CD4-positive, alpha-beta T cell treated with Interleukin-21 for 1 hour (primary cell): ENCODE measurements around the gene CLIC4.
"Not testable (repeated sequence)": the region's sequence is repeated elsewhere in the genome, so short reads cannot be mapped to it uniquely, and the experiment has no call there.

ENCODE experiments used
- DNase-seq: peaks from one replicate; pipeline ENCODE4 v3.0.0-alpha.2; 2020

CLIC4 gene

DNA sequence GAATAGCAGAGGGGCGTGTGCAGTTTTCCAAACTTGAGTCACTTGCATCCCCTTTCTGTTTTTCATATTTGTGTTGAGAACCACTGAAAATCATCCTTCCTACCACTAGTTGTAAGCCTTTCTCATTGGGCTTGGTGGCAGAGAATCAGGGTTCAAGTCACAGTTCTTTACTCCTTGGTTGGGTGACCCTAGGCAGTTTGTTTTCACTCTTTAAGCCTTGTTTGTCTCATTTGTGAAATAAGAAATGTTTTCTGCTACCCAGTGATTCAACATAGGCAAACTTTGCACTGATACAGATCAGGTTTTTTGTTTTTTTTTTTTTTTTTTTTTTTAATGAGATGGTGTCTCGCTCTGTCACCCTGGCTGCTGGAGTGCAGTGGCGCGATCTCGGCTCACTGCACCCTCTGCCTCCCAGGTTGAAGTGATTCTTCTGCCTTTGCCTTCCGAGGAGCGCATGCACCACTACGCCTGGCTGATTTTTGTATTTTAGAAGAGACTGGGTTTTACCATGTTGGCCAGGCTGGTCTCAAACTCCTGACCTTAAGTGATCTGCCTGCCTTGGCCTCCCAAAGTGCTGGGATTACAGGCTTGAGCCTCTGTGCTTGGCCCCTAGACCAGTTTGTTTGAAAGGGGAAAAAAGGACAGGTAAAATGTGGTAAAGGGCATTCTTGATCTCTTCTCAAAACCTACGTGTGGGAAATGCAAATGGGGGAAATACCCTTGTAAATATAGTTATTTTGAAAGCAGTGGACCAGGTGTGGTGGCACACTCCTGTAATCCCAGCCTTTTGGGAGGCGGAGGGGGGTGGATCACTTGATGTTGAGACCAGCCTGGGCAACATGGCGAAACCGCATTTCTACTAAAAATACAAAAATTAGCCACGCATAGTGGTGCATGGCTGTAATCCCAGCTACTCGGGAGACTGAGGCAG, 3.2 kb downstream of the CLIC4 start:
- no peak for DNase-seq

DNA sequence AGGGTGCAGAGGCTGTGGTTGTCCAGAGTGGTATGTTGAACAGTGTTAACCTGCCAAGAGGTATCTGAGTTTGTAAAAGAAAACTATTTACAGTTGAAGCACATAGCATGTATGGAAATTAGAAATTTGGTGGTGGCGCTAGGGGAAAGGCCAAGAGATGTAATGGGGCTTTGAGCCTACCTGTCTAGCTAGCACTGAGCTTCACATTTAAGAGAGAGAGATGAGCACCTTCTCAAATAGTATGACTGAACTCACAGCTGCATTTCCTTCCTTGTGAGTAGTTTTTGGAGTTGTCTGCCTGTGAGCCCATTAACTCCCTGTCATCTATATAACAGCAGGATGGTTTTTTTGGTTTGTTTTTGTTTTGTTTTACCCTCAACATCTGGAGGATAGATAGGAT, 4.0 kb downstream of the CLIC4 start:
- no peak for DNase-seq

DNA sequence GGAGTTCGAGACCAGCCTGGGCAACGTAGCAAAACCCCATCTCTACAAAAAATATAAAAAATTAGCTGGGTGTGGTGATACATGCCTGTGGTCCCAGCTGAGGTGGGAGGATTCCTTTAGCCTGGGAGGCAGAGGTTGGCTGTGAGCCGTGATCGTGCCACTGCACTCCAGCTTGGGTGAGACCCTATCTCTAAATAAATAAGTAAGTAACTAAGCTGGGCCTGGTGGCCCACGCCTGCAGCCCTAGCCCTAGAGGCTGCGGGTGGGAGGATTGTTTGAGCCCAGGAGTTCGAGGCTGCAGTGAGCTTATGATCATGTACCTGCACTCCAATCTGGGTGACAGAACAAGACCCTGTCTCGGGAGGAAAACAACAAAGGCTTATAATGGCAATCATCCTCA, 4.6 kb downstream of the CLIC4 start:
- no peak for DNase-seq

DNA sequence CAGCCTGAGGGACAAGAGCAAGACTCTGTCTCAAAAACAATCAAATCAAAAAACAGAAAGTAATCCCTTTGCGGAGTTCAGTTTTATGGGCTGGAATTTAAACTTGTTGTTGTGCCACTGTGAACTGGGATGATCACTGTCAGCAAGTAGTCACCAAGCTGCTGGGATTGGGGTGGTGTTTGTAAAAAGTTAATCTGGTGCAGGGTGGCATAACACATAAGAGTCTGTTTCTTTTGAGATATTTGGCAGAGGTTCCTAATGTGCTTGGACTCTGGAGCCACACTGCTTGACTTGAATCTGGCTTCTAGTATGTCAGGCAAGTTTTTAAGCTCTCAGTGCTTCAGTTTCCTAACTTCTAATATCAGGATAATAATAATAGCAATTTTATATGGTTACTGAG, 6.6 kb downstream of the CLIC4 start:
- DNase-seq: no peak

DNA sequence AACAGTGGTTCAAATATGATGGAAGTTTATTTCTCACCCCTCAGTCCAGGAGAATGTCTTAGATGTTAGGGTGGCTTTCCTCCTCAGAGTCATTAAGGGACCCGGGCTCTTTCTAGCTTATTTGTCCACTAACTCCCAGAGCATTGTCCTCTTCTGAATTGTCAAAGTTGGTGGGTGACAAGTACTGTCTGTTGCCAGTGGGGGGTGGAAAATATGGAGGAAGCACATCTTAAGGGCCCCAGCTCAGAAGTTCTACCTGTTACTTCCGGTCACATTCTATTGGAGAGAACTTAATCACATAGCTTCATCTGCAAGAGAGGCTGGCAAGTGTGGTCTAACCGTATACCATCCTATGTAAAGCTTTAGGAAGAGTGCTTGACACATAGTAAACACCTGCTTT, 7.1 kb downstream of the CLIC4 start:
- no peak for DNase-seq

DNA sequence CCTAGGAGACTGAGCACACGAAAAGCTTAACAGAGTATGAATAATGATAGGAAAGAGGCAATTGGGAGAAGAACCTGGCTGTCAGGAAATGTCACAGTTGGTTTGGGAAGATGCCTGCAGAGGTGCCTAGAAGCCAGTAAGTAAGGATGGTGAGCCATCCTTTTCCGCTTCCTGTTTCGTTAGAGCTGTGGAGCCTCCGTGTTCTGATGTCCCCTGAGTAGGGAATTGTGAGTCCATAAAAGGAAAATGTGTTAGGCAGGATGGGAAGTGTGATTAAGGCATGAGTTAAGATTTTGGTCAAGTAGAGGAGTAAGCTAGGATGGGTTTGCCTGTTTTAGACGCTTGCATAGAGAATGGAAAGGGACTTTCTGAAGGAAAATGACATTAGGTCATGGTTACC, 9.0 kb downstream of the CLIC4 start:
- DNase-seq: no peak

DNA sequence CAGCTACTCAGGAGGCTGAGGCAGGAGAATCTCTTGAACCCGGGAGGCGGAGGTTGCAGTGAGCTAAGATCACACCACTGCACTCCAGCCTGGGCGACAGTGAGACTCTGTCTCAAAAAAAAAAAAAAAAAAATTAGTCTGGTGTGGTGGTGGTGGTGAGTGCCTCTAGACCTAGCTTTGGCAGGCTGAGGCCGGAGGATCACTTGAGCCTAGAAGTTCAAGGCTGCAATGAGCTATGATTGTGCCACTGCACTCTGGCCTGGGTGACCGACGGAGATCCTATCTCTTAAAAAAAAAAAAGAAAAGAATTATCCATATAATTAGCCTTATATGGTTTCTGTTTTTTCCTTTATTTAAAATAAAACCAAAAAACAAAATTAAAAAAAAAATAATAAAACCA, 10.1 kb downstream of the CLIC4 start:
- DNase-seq: not testable (repeated sequence)

DNA sequence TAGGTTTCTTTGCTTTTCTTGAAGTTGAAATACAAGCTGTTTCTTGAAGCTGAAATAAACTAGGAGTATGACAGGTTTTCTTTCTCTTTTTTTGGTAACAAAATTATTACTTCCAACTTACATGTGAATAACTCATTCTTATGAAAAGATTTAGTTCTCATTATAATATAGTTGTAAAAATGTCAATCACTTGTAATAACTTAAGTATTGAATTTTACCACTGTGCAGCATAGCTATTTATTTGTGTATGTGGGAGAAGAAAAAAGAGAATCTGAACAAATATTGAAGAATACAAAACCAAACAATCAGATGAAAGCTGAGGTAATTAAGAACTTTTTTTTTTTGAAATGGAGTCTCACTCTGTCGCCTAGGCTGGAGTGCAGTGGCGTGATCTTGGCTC, 11.1 kb downstream of the CLIC4 start:
- no peak for DNase-seq

DNA sequence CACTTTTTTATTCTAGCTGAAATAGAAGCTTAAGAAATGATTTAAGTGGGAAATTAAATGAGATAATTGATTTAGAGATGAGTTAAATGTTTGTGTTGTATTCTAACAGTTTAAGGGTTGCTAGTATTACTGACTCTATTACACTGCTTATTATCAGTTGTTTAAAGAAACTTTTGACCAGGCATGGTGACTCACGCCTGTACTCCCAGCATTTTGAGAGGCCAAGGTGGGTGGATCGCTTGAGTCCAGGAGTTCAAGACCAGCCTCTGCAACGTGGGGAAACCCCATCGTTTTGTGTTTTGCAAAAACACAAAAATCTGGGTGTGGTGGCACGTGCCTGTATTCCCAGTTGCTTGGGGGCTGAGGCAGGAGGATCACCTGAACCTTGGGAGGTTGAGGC, 14.2 kb downstream of the CLIC4 start:
- DNase-seq: no peak

DNA sequence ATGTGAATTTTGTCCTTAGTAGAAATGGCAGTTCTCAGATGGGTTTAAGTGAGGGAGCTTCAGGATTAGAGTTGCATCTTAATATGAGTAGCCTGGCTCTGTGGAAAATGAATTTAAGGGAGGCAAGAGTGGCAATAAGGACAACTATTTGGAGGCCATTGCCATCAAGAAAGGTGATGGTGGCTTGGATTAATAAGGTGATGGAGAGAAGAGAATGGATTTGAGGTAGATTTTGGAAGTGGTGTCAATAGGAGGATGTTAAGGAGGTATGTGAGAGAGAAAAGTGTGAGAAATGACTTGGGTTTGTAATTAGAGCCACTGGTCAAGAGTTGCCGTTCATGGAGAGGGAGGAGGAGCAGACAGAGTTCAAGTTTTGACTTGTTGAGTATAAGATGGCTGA, 16.3 kb downstream of the CLIC4 start:
- no peak for DNase-seq

DNA sequence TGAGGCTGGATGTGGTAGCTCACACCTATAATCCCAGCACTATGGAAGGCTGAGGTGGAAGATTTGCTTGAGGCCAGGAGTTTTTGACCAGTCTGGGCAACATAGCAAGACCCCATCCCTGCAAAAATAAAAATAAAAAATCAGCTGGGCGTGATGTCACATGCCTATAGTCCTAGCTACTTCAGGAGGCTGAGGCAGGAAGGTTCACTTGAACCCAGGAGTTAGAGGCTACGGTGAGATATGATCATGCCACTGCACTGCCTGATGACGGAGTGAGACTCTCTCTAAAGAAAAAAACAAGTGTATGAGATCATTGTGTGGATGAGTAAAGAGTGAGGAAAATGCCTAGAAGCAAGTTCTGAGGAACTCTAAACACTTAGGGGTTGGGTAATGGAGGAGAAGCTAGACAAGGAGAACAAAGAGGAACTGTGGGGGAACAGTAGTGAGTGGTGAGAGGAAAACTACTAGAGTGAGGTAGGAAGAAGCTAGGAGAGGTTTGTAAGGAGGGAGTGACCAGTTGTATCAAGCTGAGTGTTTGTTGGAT, 17.0 kb downstream of the CLIC4 start:
- DNase-seq: no peak

DNA sequence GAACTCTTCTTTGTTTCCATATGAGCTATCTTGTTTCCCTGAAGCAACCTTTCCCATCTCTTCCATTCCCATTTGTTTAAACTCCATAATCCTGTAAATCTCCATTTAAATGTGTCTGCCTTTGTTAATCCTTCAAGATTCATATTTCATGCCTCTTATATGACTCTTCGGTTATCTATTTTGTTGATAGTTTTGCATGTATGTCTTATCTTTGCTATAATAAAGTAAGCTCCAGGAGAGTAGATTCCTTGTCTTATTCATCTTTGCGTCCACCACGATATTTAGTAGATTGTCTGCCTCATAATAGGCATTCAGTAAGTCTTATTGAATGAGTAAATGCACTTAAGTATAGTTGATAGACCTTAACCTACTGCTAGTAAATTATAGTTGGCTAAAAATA, 18.4 kb downstream of the CLIC4 start:
- DNase-seq: no peak

DNA sequence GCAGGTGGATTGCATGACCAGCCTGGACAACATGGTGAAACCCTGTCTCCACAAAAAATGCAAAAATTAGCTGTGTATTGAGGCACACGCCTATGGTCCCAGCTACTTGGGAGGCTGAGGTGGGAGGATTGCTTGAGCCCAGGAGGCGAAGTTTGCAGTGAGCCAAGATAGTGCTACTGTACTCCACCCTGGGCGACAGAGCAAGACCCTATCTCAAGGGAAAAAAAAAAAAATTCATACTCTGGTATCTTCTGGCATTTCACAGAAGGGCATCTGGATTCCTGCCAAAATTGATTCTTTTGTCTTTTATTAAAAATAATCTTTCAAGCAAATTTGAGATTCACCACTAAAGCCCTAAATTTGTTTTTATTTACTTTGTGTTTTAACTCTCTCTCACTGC, 19.2 kb downstream of the CLIC4 start:
- DNase-seq: no peak

DNA sequence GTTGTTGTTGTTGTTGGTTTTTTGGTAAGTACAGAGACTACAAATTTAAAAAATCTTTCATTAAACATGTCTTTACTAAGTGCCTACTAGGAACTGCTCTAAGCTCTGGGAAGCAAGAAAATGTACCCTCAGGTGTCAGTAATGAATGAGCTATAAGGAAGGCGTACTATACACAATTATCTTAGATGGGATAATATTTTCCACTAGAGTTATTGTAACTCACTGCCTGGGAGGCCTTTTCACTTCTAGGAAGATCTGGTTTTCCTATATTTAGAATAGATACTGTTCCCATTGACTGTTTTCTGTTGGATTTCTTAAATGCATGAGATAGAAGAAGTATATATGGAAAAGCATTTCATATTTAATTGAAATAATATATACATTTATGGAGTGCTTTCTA, 19.6 kb downstream of the CLIC4 start:
- no peak for DNase-seq

DNA sequence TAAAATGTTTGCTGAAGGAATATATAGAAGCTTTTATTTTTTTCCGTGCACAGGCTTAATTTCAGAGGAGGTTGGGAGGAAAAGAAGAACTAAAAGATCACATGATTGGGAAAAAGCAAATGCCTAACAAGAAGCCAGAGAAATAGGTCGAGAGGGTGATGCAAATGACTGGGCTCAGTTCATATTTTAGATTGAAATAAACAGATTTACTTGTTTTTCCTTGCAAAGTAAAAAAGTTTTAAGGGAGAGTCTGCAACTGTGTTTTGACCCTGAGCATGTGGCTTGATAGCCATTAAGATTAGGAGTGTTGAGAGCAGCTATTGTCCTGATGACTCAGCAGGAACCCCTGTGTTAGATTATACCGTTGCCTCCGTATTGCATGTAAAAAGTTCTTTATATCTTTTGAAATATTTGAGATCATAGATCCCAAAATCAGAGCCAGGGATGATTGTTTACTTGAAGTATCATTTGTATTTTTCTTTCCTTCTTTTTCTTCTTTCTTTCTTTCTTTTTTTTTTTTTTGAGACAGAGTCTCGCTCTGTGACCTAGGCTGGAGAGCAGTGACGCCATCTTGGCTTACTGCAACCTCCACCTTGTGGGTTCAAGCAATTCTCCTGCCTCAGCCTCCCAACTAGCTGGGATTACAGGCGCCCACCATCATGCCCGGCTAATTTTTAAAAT, 20.2 kb downstream of the CLIC4 start:
- DNase-seq: no peak

DNA sequence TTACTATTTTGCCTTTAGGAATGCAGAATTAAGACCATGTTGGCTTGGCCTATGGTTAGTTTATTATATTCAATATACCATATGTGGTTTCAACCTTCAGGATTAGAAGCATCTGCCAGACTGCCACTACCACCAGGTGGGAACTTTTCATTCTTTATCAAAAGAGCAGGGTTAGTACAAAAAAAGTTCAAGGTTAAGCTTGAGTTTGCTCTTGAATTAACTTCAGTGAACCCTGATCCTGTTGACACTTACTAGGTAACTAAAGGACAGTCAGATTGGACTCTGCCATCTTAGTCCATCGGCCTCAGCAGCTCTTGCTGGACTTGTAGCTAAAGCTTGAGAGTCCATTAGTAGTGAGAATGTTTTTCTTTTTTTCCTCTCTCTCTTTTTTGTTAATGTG, 22.1 kb downstream of the CLIC4 start:
- DNase-seq: no peak

DNA sequence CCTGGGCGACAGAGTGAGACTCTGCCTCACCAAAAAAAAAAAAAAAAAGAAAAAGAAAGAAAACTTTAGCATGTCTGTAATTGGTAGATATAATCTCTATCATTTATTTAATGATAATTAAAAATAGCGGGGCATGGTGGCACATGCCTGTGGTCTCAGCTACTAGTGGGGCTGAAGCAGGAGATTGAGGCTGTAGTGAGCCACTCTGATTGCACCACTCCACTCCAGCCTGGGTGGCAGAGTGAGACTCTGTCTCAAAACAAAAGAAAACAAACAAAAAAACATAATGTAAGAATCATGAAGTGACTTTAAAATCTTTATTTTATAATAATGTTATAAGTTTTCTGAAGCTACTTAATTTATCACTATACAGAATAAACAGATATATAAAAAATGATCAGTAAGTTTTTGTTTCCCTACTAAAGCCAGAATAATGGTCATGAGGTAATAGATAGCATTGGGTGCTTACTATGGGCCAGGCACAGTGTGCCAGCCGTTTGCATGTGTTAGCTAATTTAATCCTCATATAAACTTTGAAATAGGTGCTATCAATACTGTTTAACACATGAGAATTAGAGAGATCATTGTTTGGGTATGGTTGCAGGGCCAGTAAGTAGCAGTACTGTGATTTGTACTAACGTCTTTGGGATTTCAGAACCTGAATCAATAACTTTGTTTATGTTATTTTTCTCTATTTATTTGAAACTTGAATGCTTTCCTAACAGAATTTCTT, 23.8 kb downstream of the CLIC4 start:
- no peak for DNase-seq

DNA sequence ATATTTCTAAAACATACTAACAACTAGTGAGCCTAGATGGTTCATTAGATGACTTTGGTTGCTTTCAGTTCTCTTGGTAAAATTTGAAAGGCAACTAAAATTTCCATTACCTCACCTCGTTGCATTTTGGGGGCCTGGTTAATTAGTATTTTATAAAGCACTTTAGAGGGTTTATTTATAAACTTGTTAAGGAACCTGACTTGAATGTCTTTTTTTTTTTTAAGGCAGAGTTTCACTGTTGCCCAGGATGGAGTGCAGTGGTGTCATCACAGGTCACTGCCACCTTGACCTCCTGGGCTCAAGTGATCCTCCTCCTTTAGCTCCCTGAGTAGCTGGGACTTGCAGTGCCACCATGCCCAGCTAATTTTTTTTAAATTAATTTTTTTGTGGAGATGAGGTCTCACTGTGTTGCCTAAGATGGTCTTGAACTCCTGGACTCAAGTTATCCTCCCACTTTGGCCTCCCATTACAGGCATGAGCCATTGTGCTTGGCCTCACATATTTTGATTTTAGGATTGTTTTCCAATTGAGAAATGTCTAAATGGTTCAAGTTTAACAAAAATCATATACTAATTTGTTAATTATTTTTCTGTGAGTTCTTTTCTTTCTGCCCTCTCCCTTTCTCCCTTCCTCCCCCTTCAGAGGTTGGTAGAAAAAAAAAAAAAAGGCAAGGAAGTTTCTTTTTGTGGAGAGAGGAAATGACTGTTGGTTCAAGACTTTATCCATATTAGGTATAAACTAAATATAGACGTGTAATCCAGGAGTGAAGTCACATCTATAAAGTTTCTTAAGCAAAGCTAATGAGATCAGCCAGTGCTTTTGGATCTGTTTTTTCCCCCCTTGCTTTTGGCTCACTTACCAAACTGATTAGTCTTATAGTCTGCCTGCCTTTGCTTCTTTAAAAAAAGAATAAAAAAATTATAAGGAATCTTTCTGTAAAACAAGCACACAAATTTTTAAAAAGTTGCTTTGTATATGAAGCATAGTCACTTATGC, 24.7 kb downstream of the CLIC4 start:
- DNase-seq: no peak

DNA sequence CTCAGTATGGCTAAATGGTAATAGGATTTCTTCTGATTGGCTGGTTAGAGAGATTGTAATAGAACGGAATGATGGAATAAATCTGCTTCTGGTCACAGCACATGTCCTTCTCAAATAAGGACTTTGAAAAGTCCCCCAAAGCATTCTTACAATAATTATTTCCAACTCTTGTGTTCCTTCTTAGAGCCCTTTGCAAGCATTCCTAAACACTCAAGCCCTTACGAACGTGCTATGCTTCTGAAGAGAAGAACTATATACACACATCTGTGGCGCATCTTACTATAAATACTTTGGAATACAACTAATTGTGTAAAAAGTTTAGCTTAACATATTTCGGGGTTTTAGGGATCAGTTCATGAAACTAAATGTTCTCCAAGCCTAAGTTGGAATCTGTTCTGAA, 25.6 kb downstream of the CLIC4 start:
- no peak for DNase-seq

DNA sequence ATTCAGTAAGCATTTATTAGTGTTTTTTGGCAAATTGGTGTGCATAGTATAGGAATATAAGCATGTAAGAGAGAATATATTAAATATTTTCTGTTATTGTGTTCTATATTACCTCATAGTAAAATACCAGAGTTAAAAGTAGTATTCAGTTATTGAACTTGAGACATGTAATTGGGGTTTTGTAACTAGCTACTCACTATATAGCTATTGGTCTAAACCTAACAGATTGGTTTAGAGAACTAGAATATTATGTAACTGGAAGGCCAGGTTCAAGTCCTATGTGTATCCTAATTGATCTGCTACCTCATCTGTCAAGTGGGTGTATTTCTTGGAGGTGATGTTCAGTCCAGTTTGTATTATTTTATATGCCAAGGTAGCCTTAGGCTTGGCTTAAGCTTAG, 26.3 kb downstream of the CLIC4 start:
- no peak for DNase-seq

DNA sequence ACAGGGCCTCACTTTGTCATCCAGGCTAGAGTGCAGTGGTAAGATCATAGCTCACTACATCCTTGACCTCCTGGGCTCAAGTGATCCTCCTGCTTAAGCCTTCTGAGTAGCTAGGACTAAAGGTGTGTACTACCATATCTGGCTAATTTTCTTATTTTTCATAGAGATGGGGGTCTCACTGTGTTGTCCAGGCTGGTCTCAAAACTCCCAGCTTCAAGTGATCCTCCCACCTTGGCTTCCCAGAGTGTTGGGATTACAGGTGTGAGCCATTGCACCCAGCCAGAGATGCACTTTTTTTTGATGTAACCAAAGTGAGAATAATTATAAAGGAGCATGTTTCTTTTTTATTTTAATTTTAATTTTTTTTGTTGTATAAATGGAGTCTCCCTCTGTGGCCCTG, 28.4 kb downstream of the CLIC4 start:
- no peak for DNase-seq

DNA sequence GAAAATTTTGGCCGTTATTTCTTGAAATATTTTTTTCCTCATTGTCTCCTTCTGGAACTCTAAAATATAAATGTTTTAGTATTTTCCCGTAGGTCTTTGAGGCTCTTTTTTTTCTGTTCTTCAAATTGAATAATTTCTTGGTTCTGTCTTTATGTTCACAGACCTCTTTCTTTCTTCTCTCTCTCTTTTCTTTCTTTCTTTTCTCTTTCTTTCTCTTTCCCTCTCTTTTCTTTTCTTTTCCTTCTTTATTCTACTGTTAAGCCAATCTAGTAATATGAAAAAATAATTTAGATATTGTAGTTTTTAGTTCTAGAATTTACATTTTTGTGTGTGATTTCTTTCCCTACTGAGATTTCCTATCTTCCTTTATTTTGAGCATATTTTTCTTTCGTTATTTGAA, 30.1 kb downstream of the CLIC4 start:
- DNase-seq: no peak
